D721Med (cell line): Measurements from ENCODE around the gene COL4A1.

Experiments
- DNase-seq: peaks from one replicate; pipeline ENCODE4 v3.0.0; 2011; ENCODE audit warnings: low spot score; ENCODE audit not compliant: insufficient read length
- FAIRE-seq: peaks from 2 replicates; lab custom pipeline; 2011; peaks lifted over from hg19 to GRCh38; lab: Jason Lieb, UNC
- TF ChIP-seq, protein P1 (sequence below): IDR thresholded peaks from 2 replicates; pipeline ENCODE4 v1.5.1; 2012; ENCODE audit warnings: mild to moderate bottlenecking, control low read depth; ENCODE audit not compliant: insufficient read depth; ENCODE audit errors: missing control alignments

Gene COL4A1

GRCh38 chr13:110248449-110249143 is 58.4 kb downstream of the COL4A1 start:
- DNase-seq (no peak), FAIRE-seq (no peak)
- TF ChIP-seq, protein P1, sequence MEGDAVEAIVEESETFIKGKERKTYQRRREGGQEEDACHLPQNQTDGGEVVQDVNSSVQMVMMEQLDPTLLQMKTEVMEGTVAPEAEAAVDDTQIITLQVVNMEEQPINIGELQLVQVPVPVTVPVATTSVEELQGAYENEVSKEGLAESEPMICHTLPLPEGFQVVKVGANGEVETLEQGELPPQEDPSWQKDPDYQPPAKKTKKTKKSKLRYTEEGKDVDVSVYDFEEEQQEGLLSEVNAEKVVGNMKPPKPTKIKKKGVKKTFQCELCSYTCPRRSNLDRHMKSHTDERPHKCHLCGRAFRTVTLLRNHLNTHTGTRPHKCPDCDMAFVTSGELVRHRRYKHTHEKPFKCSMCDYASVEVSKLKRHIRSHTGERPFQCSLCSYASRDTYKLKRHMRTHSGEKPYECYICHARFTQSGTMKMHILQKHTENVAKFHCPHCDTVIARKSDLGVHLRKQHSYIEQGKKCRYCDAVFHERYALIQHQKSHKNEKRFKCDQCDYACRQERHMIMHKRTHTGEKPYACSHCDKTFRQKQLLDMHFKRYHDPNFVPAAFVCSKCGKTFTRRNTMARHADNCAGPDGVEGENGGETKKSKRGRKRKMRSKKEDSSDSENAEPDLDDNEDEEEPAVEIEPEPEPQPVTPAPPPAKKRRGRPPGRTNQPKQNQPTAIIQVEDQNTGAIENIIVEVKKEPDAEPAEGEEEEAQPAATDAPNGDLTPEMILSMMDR: no peak

DNA sequence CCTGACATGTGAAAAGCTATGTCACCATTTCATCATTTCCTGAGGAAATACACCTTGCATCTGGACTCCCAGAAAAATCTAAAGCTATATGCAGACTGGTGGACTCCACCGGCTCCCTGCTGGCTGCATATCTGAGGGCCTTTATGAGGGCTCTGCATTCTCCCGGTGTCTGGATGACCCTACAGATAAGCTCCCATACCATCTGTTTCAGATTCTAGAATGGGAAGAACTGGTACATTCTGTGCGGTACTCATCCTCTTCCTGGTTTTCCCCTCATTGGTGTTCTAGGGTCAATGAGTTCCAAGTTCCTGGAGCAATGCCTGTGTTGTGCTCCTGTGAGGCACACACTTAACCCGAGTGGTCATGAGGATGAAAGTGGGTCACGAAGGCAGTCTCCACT is 60.4 kb downstream of the COL4A1 start:
- DNase-seq: no peak
- TF ChIP-seq, protein P1: no peak
- no peak for FAIRE-seq

DNA sequence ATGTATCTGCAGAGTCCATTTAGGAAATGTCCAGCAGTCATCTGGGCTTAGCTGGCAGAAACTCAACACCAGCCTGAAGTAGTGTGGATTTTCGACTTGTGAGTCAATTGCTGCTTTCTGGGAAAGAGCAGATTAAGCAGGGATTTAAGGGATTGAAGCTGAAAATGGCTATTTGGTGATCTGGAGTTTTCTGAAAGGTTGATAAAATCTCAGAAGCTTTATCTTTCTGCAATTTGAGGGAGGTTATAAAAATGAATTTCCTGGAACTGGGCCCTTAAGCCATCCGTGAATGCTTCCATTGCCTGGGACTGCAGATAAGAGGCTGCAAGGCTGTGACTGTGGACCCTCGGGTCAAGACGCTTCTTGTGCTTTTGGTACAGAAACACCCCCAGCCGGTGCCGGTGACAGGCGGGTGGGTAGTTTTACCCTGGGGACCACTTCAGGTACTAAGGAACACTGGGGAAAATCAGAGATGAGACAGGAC is 61.5 kb downstream of the COL4A1 start:
- FAIRE-seq (no peak), DNase-seq (no peak)
- TF ChIP-seq, protein P1: no peak

DNA sequence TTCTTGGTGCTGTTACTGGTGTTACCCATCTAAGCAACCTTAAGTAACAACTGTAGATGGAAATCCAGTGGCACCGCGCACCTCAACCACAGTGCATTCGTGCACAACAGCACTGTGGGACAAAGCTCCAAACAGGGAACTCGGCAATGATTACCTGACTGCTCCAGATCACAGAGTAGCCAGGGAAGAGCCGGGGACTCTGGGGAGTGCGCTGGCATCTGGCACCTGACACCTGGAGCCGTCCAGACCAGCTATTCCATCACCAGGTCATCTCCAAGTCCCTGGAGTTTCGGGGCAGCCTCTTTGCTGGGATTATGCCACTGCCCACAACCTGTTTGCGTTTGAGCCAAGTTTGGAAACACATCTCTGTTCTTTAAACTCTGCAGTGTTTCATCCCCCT is 62.0 kb downstream of the COL4A1 start:
- TF ChIP-seq, protein P1: no peak
- no peak for DNase-seq
- no peak for FAIRE-seq

- DNase-seq (no peak), FAIRE-seq (no peak)
- TF ChIP-seq, protein P1: no peak
Observed at GRCh38 chr13:110244071-110244830, 62.7 kb downstream of the COL4A1 start.

DNA sequence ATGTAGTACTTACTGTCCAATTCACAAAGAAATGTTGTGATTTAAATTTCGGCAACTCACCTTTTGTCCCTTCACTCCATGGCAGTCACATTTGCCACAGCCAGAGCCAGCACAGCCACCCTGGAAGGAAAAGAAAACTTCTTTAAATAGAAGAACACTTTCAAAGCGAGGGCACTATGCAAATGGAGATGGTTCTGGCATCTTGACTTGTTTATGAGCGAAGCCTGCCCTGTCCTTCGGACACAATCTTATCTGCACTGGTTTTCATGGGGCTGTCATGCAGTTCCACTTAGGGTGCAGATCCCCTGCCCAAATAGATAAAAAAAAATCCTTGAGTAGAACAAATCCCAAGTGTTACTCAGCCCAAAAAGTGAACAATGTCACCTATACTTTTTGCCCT is 64.3 kb downstream of the COL4A1 start:
- no peak for DNase-seq
- no peak for FAIRE-seq
- TF ChIP-seq, protein P1: no peak

- no peak for FAIRE-seq
- TF ChIP-seq, protein P1: no peak
- DNase-seq: no peak
Observed at GRCh38 chr13:110240943-110241342, 66.0 kb downstream of the COL4A1 start.
